Gastrocnemius medialis (tissue), 4 donors: ENCODE measurements around the gene SPRED2. TPM values are rescaled to one million over a fixed set of nuclear protein-coding genes. Genes with fewer than 3 reads are reported as not detected.

Experiments used
- ATAC-seq, 2 donors: fragments of 150-250 bp; one replicate each; pipeline ENCODE4 v1.9.1; 2016
- DNase-seq, 2 donors: peaks; one replicate each; pipeline ENCODE4 v3.0.0-alpha.2; 2019
- H3K27ac ChIP-seq, 4 donors: fragments of 200-600 bp; sonication (generic); 1 replicate in 1 of 4; 2 replicates in 3 of 4; pipeline ENCODE4 v1.5.1; 2016 to 2018; ENCODE audit warnings: mild to moderate bottlenecking in 2 of 4, moderate library complexity in 1 of 4
- H3K27me3 ChIP-seq, 3 donors: fragments of 200-600 bp; sonication (generic) in 2 of 3; 1 replicate in 1 of 3; 2 replicates in 2 of 3; pipeline versions ENCODE4 v1.5.1 to v1.6.0; 2016 to 2019; ENCODE audit warnings: mild to moderate bottlenecking in 1 of 3, moderate library complexity in 1 of 3
- H3K36me3 ChIP-seq, 2 donors: fragments of 200-600 bp; sonication (generic) in 1 of 2; one replicate each; pipeline ENCODE4 v1.5.1; 2017 to 2018
- H3K4me1 ChIP-seq, 2 donors: fragments of 200-600 bp; sonication (generic) in 1 of 2; one replicate each; pipeline ENCODE4 v1.5.1; 2016 to 2017; ENCODE audit warnings: mild to moderate bottlenecking in 2 of 2
- H3K4me3 ChIP-seq, 4 donors: fragments of 200-600 bp; sonication (generic) in 3 of 4; 1 replicate in 1 of 4; 2 replicates in 3 of 4; pipeline ENCODE4 v1.5.1; 2016 to 2019; ENCODE audit warnings: mild to moderate bottlenecking in 2 of 4
- H3K9me3 ChIP-seq, 3 donors: fragments of 200-600 bp; sonication (generic) in 2 of 3; 1 replicate in 1 of 3; 2 replicates in 2 of 3; pipeline ENCODE4 v1.5.1; 2016 to 2019
- POLR2A ChIP-seq, 2 donors: fragments of 450-650 bp; IDR thresholded peaks; one replicate each; pipeline ENCODE4 v1.6.1; 2017; ENCODE audit warnings: antibody characterized with exemption in 2 of 2, mild to moderate bottlenecking in 2 of 2, moderate library complexity in 2 of 2
- in situ Hi-C, 4 donors: fragments of 200-750 bp; cut with MboI; loops; one replicate each; pipeline versions ENCODE4 v1.15.0 to v1.8.0; 2017; ENCODE audit warnings: low sequenced_read_pairs in 4 of 4
- intact Hi-C: fragments of 100-400 bp; cut with DNase I; formaldehyde crosslinking; loops from one replicate; pipeline ENCODE4 v1.15.1; 2023; ENCODE audit warnings: low total_unique reads
- total RNA-seq, 4 donors: library from RNA; depleted of rRNA; stranded (reverse); fragments of >200 nt; gene quantifications; one replicate each; pipeline versions ENCODE4 v1.1.0 to v1.2.3, GENCODE V29; 2016
- TF ChIP-seq, protein P1 (sequence below), 5 experiments: fragments of 450-650 bp in 3 of 5; fragments of 200-600 bp in 2 of 5; sonication (generic) in 2 of 5; IDR thresholded peaks in 4 of 5; conservative IDR thresholded peaks in 1 of 5; 1 replicate in 4 of 5; 2 replicates in 1 of 5; pipeline ENCODE4 v1.5.1; 2016 to 2019; ENCODE audit warnings: antibody characterized with exemption in 5 of 5, mild to moderate bottlenecking in 3 of 5, moderate library complexity in 3 of 5

Gene SPRED2
- total RNA-seq, 4 donors from 2014 or later = 4.1 to 12.5 (median 7.4) TPM

DNA sequence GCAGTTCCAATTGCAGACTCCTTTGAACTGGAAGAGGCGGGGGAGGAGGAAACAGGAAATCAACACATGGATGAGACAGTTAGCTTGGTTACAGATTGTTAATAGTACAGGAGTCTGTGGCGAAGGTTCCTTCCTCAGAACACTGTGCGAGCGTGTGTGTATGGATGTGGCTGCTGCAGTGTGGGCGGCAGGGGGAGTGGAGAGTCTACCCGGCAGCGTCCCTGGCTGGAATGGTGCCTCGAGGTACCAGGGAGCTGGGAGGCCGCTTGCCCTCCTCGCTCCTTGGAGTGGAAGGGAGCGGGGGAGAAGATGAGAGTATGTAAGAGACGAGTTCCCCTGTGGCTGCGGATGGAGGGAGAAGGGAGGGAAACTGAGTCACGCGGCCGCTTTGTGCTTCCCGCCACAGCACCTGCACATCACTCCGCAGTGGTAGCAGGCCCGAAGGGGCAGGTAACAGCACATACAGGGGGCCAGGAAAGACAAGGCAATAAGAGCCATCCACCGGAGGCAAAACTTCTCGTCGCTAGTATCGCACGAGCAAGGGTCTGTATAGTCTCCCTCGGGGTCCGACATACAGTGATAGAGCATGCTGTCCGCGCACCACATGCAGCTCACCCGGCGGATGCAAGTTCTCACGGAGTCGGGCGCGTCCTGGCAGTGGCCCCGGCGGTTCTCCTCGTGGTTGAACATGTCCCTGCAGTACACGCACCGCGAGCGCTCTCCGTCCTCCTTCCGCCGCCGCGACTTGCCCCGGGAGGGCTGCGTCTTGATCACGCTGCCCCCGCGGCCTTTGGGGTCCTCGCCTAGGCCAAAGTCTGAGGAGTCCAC is 119.1 kb downstream of the SPRED2 start:
- in situ Hi-C loops (no loop called here), intact Hi-C loops (no loop called here)
- TF ChIP-seq, protein P1, sequence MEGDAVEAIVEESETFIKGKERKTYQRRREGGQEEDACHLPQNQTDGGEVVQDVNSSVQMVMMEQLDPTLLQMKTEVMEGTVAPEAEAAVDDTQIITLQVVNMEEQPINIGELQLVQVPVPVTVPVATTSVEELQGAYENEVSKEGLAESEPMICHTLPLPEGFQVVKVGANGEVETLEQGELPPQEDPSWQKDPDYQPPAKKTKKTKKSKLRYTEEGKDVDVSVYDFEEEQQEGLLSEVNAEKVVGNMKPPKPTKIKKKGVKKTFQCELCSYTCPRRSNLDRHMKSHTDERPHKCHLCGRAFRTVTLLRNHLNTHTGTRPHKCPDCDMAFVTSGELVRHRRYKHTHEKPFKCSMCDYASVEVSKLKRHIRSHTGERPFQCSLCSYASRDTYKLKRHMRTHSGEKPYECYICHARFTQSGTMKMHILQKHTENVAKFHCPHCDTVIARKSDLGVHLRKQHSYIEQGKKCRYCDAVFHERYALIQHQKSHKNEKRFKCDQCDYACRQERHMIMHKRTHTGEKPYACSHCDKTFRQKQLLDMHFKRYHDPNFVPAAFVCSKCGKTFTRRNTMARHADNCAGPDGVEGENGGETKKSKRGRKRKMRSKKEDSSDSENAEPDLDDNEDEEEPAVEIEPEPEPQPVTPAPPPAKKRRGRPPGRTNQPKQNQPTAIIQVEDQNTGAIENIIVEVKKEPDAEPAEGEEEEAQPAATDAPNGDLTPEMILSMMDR (IDR thresholded peaks at IDR 0.05 in 4 of 5, conservative IDR thresholded peaks at IDR 0.05 in 1 of 5) = no peak
- Histone ChIP-seq H3K9me3 (no peaks in the 10 kb centered on the region), H3K27ac (peak overlapping the region in 3 of 4 donors; percentile 29 to 39 (median 36)), H3K36me3 (peaks cover 0 to 48% of the 10 kb centered on the region in 2 donors), H3K4me1 (peaks cover 8 to 10% of the 10 kb centered on the region in 2 donors), H3K27me3 (no peaks in the 10 kb centered on the region), H3K4me3 (no peak overlapping the region)
- no peak for ATAC-seq
- no peak for DNase-seq

DNA sequence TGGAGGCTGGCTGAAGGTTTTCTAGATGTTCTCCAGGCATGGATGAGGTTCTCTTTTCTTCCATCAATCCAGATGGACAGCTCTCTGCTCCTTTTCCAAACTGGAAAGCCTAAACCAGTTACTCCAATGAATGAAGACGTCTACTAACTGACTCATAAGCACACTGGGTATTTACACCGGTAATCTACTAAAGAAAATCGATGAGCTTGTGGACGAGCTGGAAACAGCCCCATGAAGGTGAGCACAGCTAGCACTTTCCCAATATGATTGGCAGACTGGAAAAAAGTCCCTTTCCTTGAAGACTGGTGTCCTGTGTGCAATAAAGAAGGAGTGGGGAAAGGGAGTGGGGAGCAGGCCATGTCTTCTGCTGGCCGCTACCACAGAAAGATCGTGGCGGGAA is 120.8 kb downstream of the SPRED2 start:
- TF ChIP-seq POLR2A (IDR thresholded peaks at IDR 0.05) = no peak
- TF ChIP-seq, protein P1 (IDR thresholded peaks at IDR 0.05 in 4 of 5, conservative IDR thresholded peaks at IDR 0.05 in 1 of 5) = no peak
- Histone ChIP-seq H3K9me3 (no peaks in the 10 kb centered on the region), H3K27me3 (no peaks in the 10 kb centered on the region), H3K27ac (peak overlapping the region; percentile 39 to 73 (median 66)), H3K36me3 (peaks cover 0 to 47% of the 10 kb centered on the region in 2 donors), H3K4me1 (peaks cover 8 to 10% of the 10 kb centered on the region in 2 donors), H3K4me3 (no peak overlapping the region)
- ATAC-seq (no peak), DNase-seq (no peak)
- in situ Hi-C loops (no loop called here), intact Hi-C loops (no loop called here)

DNA sequence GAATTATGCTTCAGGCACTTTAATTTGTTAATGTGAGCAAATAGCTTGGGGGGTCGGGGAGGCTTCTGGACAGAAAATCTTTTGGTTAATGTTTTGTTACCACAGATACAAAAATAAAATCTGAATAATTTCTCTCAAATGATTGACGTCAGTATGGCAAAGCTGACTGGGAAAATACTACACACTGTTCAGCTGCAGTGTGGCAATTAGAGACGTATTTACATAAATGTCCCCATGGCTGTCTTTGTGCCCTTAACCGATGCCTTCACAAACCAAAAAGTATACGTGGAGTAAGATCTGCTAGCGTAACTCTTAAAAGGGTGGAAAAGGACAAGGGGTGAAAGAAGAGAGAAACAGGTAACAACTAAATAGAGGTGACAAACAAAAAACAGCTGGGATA is 121.3 kb downstream of the SPRED2 start:
- Histone ChIP-seq H3K9me3 (no peaks in the 10 kb centered on the region), H3K4me1 (peaks cover 8 to 10% of the 10 kb centered on the region in 2 donors), H3K36me3 (peaks cover 0 to 42% of the 10 kb centered on the region in 2 donors), H3K27ac (peak overlapping the region; percentile 39 to 73 (median 66)), H3K27me3 (no peaks in the 10 kb centered on the region), H3K4me3 (no peak overlapping the region)
- in situ Hi-C loops = no loop called here
- no peak for DNase-seq
- TF ChIP-seq, protein P1 (IDR thresholded peaks at IDR 0.05 in 4 of 5, conservative IDR thresholded peaks at IDR 0.05 in 1 of 5) = no peak
- no peak for TF ChIP-seq POLR2A (IDR thresholded peaks at IDR 0.05)
- intact Hi-C loops = no loop called here
- no peak for ATAC-seq

DNA sequence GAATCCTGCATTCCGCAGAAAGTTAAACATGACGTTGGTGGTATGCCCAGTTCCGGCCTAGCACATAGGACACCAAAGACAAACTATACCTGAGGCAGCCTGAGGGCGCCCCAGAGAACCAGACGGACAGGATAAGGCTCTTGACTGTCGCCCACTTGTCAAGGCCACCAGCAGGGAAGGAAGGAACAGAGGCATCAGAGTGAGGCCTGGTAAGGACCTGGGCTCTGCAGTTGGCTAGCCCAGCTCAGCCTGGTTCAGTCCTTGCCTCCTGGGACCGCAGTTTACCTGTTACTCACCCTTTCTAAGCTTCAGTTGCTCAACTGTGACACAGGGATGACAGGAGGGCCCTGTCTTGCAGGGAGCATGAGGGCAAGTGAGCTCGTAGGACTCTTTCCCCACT is 122.7 kb downstream of the SPRED2 start:
- ATAC-seq = no peak

More for the DNA sequence above, 122.7 kb downstream of the SPRED2 start:
- intact Hi-C loops = no loop called here
- H3K27me3 ChIP-seq = no peaks in the 10 kb centered on the region
- H3K36me3 ChIP-seq = peaks cover 0 to 31% of the 10 kb centered on the region in 2 donors
- TF ChIP-seq, protein P1 (IDR thresholded peaks at IDR 0.05 in 4 of 5, conservative IDR thresholded peaks at IDR 0.05 in 1 of 5) = no peak
- no peak for TF ChIP-seq POLR2A (IDR thresholded peaks at IDR 0.05)
- DNase-seq = no peak
- no peak overlapping the region for H3K4me3 ChIP-seq
- H3K9me3 ChIP-seq = no peaks in the 10 kb centered on the region
- in situ Hi-C loops = no loop called here
- H3K4me1 ChIP-seq = peaks cover 8 to 10% of the 10 kb centered on the region in 2 donors
- H3K27ac ChIP-seq = peak overlapping the region; percentile 64 to 73 (median 66)
